Measurements from ENCODE around the gene ASCL5. TPM values are rescaled to one million over a fixed set of nuclear protein-coding genes. Genes with fewer than 3 reads are reported as not detected.

Gene ASCL5
- total and polyA plus RNA-seq, 9 of the 15 experiments (the other 6 are each of a cell fraction or from before 2014, with no cell fraction given) = 0.09 TPM; not detected in 8

DNA sequence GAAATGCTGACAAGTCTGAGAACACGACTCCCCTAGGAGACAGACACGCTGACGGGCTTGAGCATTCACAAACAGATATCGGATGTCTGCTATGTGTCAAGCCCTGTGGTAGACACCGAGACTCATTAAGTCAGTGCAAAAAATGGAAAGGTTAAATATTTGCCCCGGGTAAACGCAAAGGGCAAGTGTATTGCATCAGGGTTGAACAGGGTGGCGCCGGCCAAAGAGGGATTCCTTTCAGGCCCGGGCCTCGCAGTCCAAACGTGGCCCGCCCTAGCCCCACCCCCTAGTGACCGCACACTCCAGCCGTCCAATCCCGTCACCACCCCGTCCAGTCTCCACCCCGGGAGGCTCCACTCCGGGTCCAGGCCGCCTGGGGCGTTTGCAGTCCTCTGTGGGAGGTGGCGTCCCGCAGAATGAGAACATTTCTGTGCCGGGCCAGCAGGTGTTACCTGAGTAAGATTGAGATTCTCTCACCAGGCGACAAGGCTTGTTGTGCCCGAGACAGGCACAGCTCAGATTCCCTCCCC, 43.6 kb upstream of the ASCL5 start (continued):
- TF ChIP-seq, protein P1, sequence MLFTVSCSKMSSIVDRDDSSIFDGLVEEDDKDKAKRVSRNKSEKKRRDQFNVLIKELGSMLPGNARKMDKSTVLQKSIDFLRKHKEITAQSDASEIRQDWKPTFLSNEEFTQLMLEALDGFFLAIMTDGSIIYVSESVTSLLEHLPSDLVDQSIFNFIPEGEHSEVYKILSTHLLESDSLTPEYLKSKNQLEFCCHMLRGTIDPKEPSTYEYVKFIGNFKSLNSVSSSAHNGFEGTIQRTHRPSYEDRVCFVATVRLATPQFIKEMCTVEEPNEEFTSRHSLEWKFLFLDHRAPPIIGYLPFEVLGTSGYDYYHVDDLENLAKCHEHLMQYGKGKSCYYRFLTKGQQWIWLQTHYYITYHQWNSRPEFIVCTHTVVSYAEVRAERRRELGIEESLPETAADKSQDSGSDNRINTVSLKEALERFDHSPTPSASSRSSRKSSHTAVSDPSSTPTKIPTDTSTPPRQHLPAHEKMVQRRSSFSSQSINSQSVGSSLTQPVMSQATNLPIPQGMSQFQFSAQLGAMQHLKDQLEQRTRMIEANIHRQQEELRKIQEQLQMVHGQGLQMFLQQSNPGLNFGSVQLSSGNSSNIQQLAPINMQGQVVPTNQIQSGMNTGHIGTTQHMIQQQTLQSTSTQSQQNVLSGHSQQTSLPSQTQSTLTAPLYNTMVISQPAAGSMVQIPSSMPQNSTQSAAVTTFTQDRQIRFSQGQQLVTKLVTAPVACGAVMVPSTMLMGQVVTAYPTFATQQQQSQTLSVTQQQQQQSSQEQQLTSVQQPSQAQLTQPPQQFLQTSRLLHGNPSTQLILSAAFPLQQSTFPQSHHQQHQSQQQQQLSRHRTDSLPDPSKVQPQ (CRISPR knock-in tag; IDR thresholded peaks at IDR 0.05; ENCODE audit: borderline replicate concordance) = no peak
- TF ChIP-seq RB1 (IDR thresholded peaks at IDR 0.05; ENCODE audit: low read depth) (no peak), ELF2 (CRISPR knock-in tag; IDR thresholded peaks at IDR 0.05) (no peak), HEY1 (CRISPR knock-in tag; IDR thresholded peaks at IDR 0.05; ENCODE audit: borderline replicate concordance) (no peak), CBX8 (IDR thresholded peaks at IDR 0.05; ENCODE audit: borderline replicate concordance, extremely low read depth, low read depth, low read length, poor library complexity, severe bottlenecking) (no peak), LEF1 (IDR thresholded peaks at IDR 0.05) (peak; percentile 54; the same call in 1 of the 2 replicates), SREBF1 (IDR thresholded peaks at IDR 0.05; ENCODE audit: borderline replicate concordance, low read depth, low read length) (no peak), FOXA1 (IDR thresholded peaks at IDR 0.05; ENCODE audit: borderline replicate concordance) (no peak), ESRRB (CRISPR knock-in tag; IDR thresholded peaks at IDR 0.05; ENCODE audit: borderline replicate concordance) (no peak), NR1H2 (CRISPR knock-in tag; IDR thresholded peaks at IDR 0.05) (no peak), KDM1A (IDR thresholded peaks at IDR 0.05) (peak; percentile 85 to 90), ZKSCAN1 (IDR thresholded peaks at IDR 0.05; ENCODE audit: low read depth, low read length) (no peak), ETV6 (IDR thresholded peaks at IDR 0.05; ENCODE audit: borderline replicate concordance in 1 of 2, low read depth in 2 of 2, low read length in 1 of 2) (no peak), ETV6 (CRISPR knock-in tag; IDR thresholded peaks at IDR 0.05; ENCODE audit: borderline replicate concordance) (no peak), RFX1 (IDR thresholded peaks at IDR 0.05) (no peak; the same call in none of the 2 replicates), EHMT2 (IDR thresholded peaks at IDR 0.05) (peak; percentile 60; the same call in 1 of the 2 replicates), SAFB (IDR thresholded peaks at IDR 0.05; ENCODE audit: borderline replicate concordance, low read depth, low read length) (no peak), ZSCAN32 (CRISPR knock-in tag; IDR thresholded peaks at IDR 0.05) (peak; percentile 83), ZNF644 (tag; IDR thresholded peaks at IDR 0.05; ENCODE audit: low read depth) (no peak)
- TF ChIP-seq, protein P2, sequence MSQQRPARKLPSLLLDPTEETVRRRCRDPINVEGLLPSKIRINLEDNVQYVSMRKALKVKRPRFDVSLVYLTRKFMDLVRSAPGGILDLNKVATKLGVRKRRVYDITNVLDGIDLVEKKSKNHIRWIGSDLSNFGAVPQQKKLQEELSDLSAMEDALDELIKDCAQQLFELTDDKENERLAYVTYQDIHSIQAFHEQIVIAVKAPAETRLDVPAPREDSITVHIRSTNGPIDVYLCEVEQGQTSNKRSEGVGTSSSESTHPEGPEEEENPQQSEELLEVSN (IDR thresholded peaks at IDR 0.05; ENCODE audit: borderline replicate concordance in 1 of 2, extremely low read depth in 1 of 2, insufficient read depth in 1 of 2, insufficient read length in 1 of 2, low read depth in 1 of 2, low read length in 1 of 2, poor library complexity in 1 of 2, severe bottlenecking in 1 of 2) = peak; percentile 49 to 51
- TF ChIP-seq, protein P3, sequence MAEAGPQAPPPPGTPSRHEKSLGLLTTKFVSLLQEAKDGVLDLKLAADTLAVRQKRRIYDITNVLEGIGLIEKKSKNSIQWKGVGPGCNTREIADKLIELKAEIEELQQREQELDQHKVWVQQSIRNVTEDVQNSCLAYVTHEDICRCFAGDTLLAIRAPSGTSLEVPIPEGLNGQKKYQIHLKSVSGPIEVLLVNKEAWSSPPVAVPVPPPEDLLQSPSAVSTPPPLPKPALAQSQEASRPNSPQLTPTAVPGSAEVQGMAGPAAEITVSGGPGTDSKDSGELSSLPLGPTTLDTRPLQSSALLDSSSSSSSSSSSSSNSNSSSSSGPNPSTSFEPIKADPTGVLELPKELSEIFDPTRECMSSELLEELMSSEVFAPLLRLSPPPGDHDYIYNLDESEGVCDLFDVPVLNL (CRISPR knock-in tag; IDR thresholded peaks at IDR 0.05; ENCODE audit: low read depth) = no peak
- TF ChIP-seq, protein P4, sequence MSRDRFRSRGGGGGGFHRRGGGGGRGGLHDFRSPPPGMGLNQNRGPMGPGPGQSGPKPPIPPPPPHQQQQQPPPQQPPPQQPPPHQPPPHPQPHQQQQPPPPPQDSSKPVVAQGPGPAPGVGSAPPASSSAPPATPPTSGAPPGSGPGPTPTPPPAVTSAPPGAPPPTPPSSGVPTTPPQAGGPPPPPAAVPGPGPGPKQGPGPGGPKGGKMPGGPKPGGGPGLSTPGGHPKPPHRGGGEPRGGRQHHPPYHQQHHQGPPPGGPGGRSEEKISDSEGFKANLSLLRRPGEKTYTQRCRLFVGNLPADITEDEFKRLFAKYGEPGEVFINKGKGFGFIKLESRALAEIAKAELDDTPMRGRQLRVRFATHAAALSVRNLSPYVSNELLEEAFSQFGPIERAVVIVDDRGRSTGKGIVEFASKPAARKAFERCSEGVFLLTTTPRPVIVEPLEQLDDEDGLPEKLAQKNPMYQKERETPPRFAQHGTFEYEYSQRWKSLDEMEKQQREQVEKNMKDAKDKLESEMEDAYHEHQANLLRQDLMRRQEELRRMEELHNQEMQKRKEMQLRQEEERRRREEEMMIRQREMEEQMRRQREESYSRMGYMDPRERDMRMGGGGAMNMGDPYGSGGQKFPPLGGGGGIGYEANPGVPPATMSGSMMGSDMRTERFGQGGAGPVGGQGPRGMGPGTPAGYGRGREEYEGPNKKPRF (IDR thresholded peaks at IDR 0.05; ENCODE audit: low read depth, low read length) = no peak

Measured in K562 (cell line).